T-helper 2 cell treated with Interferon-gamma antibody and Interleukin-4, amounts not matched to agents 100 ng/mL and 5 ng/mL, for 36 hours (primary cell): ENCODE measurements around the gene TBC1D5. TPM values are rescaled to one million over a fixed set of nuclear protein-coding genes. Genes with fewer than 3 reads are reported as not detected.
"Not testable (repeated sequence)": the region's sequence is repeated elsewhere in the genome, so short reads cannot be mapped to it uniquely, and the experiment has no call there.

Experiments used
- intact Hi-C: fragments of 100-400 bp; cut with micrococcal nuclease; formaldehyde crosslinking; loops from one replicate; pipeline ENCODE4 v1.15.1; 2023
- total RNA-seq: library from RNA; stranded (reverse); gene quantifications from 2 replicates; pipeline ENCODE4 v1.2.3, GENCODE V29; 2022

TBC1D5 gene
- total RNA-seq, 1 donor from 2014 or later = 51.6 TPM

GRCh38 chr3:17714473-17714872 lies 28.0 kb downstream of the TBC1D5 start:
- intact Hi-C loops = no loop called here

- intact Hi-C loops = no loop called here
Measured at GRCh38 chr3:17709236-17709810, 33.1 kb downstream of the TBC1D5 start.

GRCh38 chr3:17707813-17708543 lies 34.5 kb downstream of the TBC1D5 start:
- intact Hi-C loops = no loop called here

GRCh38 chr3:17705991-17706390 lies 36.4 kb downstream of the TBC1D5 start:
- intact Hi-C loops = not testable (repeated sequence)

- intact Hi-C loops = not testable (repeated sequence)
Measured at GRCh38 chr3:17699815-17700214, 42.6 kb downstream of the TBC1D5 start.

- intact Hi-C loops = not testable (repeated sequence)
Measured at GRCh38 chr3:17695665-17696064, 46.8 kb downstream of the TBC1D5 start.

- intact Hi-C loops = not testable (repeated sequence)
Measured at GRCh38 chr3:17693670-17693999, 48.8 kb downstream of the TBC1D5 start.

- intact Hi-C loops = not testable (repeated sequence)
Measured at GRCh38 chr3:17692846-17693669, 49.4 kb downstream of the TBC1D5 start.

GRCh38 chr3:17687566-17687965 lies 54.9 kb downstream of the TBC1D5 start:
- intact Hi-C loops = no loop called here

GRCh38 chr3:17686613-17687012 lies 55.8 kb downstream of the TBC1D5 start:
- intact Hi-C loops = no loop called here

GRCh38 chr3:17683542-17684207 lies 58.8 kb downstream of the TBC1D5 start:
- intact Hi-C loops = no loop called here

- intact Hi-C loops = no loop called here
Measured at GRCh38 chr3:17680530-17680929, 61.9 kb downstream of the TBC1D5 start.

GRCh38 chr3:17678116-17678741 lies 64.2 kb downstream of the TBC1D5 start:
- intact Hi-C loops = no loop called here

GRCh38 chr3:17674082-17674686 lies 68.2 kb downstream of the TBC1D5 start:
- intact Hi-C loops = no loop called here

- intact Hi-C loops = no loop called here
Measured at GRCh38 chr3:17672506-17672905, 69.9 kb downstream of the TBC1D5 start.

- intact Hi-C loops = no loop called here
Measured at GRCh38 chr3:17670749-17671148, 71.7 kb downstream of the TBC1D5 start.

- intact Hi-C loops = no loop called here
Measured at GRCh38 chr3:17664923-17665322, 77.5 kb downstream of the TBC1D5 start.

GRCh38 chr3:17656264-17656663 lies 86.2 kb downstream of the TBC1D5 start:
- intact Hi-C loops = no loop called here

GRCh38 chr3:17655743-17656142 lies 86.7 kb downstream of the TBC1D5 start:
- intact Hi-C loops = no loop called here

- intact Hi-C loops = not testable (repeated sequence)
Measured at GRCh38 chr3:17649748-17650147, 92.7 kb downstream of the TBC1D5 start.
